ENCODE data around the gene NPIPA8.
"Not testable (repeated sequence)": the region's sequence is repeated elsewhere in the genome, so short reads cannot be mapped to it uniquely, and the experiment has no call there.

Gene NPIPA8

GRCh38 chr16:18270171-18270570 is 66.4 kb downstream of the NPIPA8 start:
- not testable (repeated sequence) for DNase-seq

All from SIG-M5 (cell line).